D341Med (cell line): ENCODE measurements around the gene ZDHHC1.
"Not testable (repeated sequence)": the region's sequence is repeated elsewhere in the genome, so short reads cannot be mapped to it uniquely, and the experiment has no call there.

Experiments
- DNase-seq: peaks from one replicate; pipeline ENCODE4 v3.0.0; 2012; ENCODE audit warnings: low spot score

ZDHHC1 gene

GRCh38 chr16:67361038-67361437 lies 55.2 kb downstream of the ZDHHC1 start:
- no peak for DNase-seq

GRCh38 chr16:67359540-67360269 lies 56.6 kb downstream of the ZDHHC1 start:
- not testable (repeated sequence) for DNase-seq

GRCh38 chr16:67357561-67357960 lies 58.7 kb downstream of the ZDHHC1 start:
- DNase-seq, result no peak

GRCh38 chr16:67356396-67356795 lies 59.9 kb downstream of the ZDHHC1 start:
- DNase-seq, result no peak

GRCh38 chr16:67352463-67352862 lies 63.8 kb downstream of the ZDHHC1 start:
- not testable (repeated sequence) for DNase-seq

GRCh38 chr16:67350324-67350723 lies 66.0 kb downstream of the ZDHHC1 start:
- DNase-seq, result no peak

- no peak for DNase-seq
Observed at GRCh38 chr16:67349172-67349571, 67.1 kb downstream of the ZDHHC1 start.

GRCh38 chr16:67346341-67346740 lies 69.9 kb downstream of the ZDHHC1 start:
- DNase-seq, result no peak

GRCh38 chr16:67345401-67345800 lies 70.9 kb downstream of the ZDHHC1 start:
- no peak for DNase-seq
